ENCODE measurements around the gene SLC6A3.

The SLC6A3 gene

GRCh38 chr5:1483064-1483463 lies 37.8 kb upstream of the SLC6A3 start:
- no peak overlapping the region for H3K27ac ChIP-seq (replicated peaks)

GRCh38 chr5:1481959-1482331 lies 36.7 kb upstream of the SLC6A3 start:
- no peak for TF ChIP-seq REST (IDR thresholded peaks at IDR 0.05; ENCODE audit: insufficient replicate concordance, low read depth)
- peak; percentile 18; the same call in 1 of the 2 replicates for TF ChIP-seq SPI1 (IDR thresholded peaks at IDR 0.05; ENCODE audit: borderline replicate concordance, low read depth)
- no peak for TF ChIP-seq POLR2AphosphoS5 (IDR thresholded peaks at IDR 0.05; ENCODE audit: low read depth)
- DNase-seq (ENCODE audit: low read depth in 1 of 2, low spot score in 1 of 2): no peak
- Histone ChIP-seq H3K27ac (replicated peaks) (peak overlapping the region; percentile 80), H3K27me3 (ENCODE audit: insufficient read depth, poor library complexity, severe bottlenecking) (no peaks in the 10 kb centered on the region), H3K4me3 (replicated peaks; ENCODE audit: insufficient read depth, low read length) (no peak overlapping the region)

More at GRCh38 chr5:1483064-1483463, 37.8 kb upstream of the SLC6A3 start:
- Histone ChIP-seq H3K27me3 (ENCODE audit: insufficient read depth, poor library complexity, severe bottlenecking) (no peaks in the 10 kb centered on the region), H3K4me3 (replicated peaks; ENCODE audit: insufficient read depth, low read length) (no peak overlapping the region)
- TF ChIP-seq REST (IDR thresholded peaks at IDR 0.05; ENCODE audit: insufficient replicate concordance, low read depth) (no peak), CTCF (IDR thresholded peaks at IDR 0.05; ENCODE audit: insufficient read depth, low read length) (no peak), SPI1 (IDR thresholded peaks at IDR 0.05; ENCODE audit: borderline replicate concordance, low read depth) (no peak), GABPA (IDR thresholded peaks at IDR 0.05; ENCODE audit: low read depth) (no peak), POLR2AphosphoS5 (IDR thresholded peaks at IDR 0.05; ENCODE audit: low read depth) (no peak)
- DNase-seq (ENCODE audit: low read depth in 1 of 2, low spot score in 1 of 2): no peak

DNA sequence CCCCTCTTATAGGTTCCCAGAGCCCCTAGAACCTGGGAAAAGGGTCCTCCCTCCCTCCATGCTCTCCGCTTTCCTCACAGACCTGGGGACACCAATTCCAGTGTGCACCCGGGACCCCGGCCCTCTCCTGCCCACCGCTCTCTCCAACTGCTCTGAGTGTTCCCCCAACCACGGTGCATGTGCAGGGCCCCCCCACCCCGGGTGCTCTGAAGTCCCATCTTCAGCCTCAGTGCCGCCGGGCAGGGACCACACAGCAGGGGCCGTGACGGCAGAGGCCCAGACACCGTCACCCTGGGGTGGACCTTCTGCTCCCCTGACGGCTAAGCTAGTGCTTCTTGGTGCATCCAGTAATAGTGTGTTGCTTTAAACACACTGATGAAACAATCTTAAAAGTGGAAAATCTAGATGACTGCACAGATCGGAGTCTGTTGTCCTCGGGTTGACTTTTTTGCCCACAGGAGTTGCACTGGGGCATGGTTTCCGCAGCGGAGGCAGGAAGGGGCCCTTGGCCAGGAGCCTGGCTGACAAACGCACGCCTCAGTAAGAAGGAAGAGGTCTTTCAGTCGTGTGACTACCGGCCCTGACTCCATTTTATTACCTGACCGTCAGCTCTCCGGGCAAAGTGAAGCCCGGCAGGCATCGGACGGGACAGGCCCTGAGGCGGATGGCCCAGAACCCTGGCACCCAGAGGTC lies 36.2 kb upstream of the SLC6A3 start:
- Histone ChIP-seq H3K4me3 (replicated peaks; ENCODE audit: insufficient read depth, low read length) (no peak overlapping the region), H3K27me3 (ENCODE audit: insufficient read depth, poor library complexity, severe bottlenecking) (no peaks in the 10 kb centered on the region), H3K27ac (replicated peaks) (peak overlapping the region; percentile 80)
- TF ChIP-seq CTCF (IDR thresholded peaks at IDR 0.05; ENCODE audit: insufficient read depth, low read length): no peak
- TF ChIP-seq SPI1 (IDR thresholded peaks at IDR 0.05; ENCODE audit: borderline replicate concordance, low read depth): no peak
- TF ChIP-seq GABPA (IDR thresholded peaks at IDR 0.05; ENCODE audit: low read depth): no peak
- TF ChIP-seq POLR2AphosphoS5 (IDR thresholded peaks at IDR 0.05; ENCODE audit: low read depth): no peak
- no peak for TF ChIP-seq REST (IDR thresholded peaks at IDR 0.05; ENCODE audit: insufficient replicate concordance, low read depth)
- peak in 1 of 2 experiments; percentile 74 for DNase-seq (ENCODE audit: low read depth in 1 of 2, low spot score in 1 of 2)
